Myocyte (in vitro differentiated cells): ENCODE measurements around the gene ROM1. TPM values are rescaled to one million over a fixed set of nuclear protein-coding genes. Genes with fewer than 3 reads are reported as not detected.
"Not testable (repeated sequence)": the region's sequence is repeated elsewhere in the genome, so short reads cannot be mapped to it uniquely, and the experiment has no call there.

ENCODE experiments used
- DNase-seq: peaks from one replicate; pipeline ENCODE4 v3.0.0-alpha.2; 2012; ENCODE audit warnings: low read depth
- total RNA-seq: library from RNA; depleted of rRNA; stranded (reverse); fragments of >200 nt; gene quantifications from 2 replicates; pipeline ENCODE4 v1.2.3, GENCODE V29; 2014

Gene ROM1
- total RNA-seq, 1 donor from 2014 or later: 1.5 TPM

GRCh38 chr11:62607714-62608113 lies 5.3 kb upstream of the ROM1 start:
- DNase-seq: peak; percentile 56

- no peak for DNase-seq
Measured at GRCh38 chr11:62608776-62609175, 4.3 kb upstream of the ROM1 start.

- DNase-seq: no peak
Measured at GRCh38 chr11:62610403-62610802, 2.7 kb upstream of the ROM1 start.

GRCh38 chr11:62610814-62611704 lies 2.0 kb upstream of the ROM1 start:
- DNase-seq: no peak

- DNase-seq: peak; percentile 68
Measured at GRCh38 chr11:62611705-62612365, 1.2 kb upstream of the ROM1 start.

DNA sequence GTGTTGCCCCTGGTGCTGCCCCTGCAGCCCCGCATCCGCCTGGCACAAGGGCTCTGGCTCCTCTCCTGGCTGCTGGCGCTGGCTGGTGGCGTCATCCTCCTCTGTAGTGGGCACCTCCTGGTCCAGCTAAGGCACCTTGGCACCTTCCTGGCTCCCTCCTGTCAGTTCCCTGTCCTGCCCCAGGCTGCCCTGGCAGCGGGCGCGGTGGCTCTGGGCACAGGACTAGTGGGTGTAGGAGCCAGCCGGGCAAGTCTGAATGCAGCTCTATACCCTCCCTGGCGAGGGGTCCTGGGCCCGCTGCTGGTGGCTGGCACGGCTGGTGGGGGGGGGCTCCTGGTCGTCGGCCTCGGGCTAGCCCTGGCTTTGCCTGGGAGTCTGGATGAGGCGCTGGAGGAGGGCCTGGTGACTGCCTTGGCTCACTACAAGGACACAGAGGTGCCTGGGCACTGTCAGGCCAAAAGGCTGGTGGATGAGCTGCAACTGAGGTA lies 278 bp downstream of the ROM1 start:
- DNase-seq: no peak

- no peak for DNase-seq
Measured at GRCh38 chr11:62614275-62614674, 1.2 kb downstream of the ROM1 start.

GRCh38 chr11:62615521-62615920 lies 2.5 kb downstream of the ROM1 start:
- no peak for DNase-seq

DNA sequence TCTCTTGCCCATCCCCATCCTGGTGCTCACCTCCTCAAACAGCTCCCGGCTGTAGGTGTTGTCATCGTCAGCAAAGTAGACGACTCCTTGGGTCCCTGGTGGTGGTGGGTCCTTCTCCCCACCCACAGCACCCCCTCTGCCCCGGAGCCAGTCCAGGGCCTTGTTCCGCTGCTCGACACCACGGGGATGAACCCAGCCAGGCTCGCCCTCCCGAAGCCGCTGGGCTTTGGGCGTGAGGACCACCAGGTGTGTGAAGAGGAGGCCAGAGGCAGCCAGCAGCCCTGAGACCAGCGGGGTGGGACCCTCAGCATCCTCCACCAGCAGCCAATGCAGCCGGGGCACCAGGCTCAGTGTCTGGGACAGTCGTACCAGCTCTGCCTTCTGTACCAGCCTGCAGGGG lies 3.9 kb downstream of the ROM1 start:
- DNase-seq: not testable (repeated sequence)

DNA sequence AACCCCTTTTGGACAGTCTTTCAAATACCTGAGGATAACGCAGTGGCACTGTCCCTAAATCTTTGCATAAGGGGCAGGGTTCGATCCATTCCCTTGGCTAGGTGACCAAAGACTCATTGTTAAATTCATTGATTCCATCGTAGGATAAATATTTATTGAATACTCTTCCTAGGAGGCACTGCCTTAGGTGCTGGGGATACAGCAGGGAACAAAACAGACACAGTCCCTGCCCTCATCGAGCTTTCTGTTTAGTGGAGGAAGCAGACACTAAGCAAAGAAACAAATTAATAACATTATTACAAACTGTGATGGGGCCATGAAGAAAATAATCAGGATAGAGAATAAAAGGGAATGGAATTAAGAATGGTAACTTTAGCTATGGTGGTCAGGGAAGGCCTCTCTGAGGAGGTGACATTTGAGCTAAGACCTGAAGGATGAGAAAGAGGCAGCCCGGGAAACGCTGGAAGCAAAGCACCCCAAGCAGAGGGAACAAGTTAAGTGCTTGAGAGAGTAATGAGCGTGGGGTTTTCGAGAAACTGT lies 8.0 kb downstream of the ROM1 start:
- DNase-seq: no peak

DNA sequence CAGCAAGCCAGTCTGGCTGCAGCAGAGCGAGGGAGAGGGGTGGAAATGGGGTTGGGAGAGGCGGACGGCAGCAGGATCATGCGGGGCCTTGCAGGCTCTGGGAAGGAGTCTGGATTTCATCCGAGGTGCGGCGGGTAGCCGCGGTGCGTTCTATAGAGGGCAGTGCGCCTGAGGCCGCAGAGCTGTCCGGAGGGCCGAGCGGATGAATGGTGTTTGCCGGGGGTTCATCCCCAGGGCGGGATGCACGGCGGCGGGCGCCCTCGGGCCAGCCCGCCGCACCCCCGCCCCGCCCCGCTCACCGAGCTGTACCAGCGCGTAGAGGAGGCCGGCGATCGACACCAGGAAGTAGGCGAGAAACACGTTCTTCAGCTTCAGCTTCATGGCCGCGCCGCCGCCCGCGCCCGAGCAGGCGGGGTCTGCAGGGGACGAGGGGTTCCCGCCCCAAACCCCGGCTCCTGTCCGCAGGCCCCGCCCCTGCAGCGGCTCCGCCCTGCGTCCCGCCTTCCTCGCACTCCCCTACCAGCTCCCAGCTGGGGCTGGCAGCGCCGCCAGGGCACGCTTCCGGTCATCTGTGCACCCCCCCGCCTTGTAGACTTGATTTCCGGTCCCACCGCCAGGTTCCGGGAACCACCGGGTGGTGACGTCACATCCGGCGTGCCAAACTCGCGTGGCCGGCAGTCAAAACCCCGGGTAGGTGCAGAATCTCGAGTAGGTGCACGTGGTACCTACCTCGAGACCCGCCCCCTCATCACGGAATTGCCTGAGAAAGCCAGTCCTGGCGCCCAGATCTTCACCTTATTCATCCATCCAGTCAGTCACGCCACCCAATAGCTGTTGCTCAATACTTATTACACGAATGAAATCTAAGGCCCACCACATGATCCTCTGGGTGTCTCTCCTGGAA lies 8.8 kb downstream of the ROM1 start, which contains the start of gene B3GAT3:
B3GAT3 (minus strand) TSS at position 420 of the 904 bp plus-strand sequence; CDS start at position 381, 39 bp downstream.
- peak; percentile 98 for DNase-seq

DNA sequence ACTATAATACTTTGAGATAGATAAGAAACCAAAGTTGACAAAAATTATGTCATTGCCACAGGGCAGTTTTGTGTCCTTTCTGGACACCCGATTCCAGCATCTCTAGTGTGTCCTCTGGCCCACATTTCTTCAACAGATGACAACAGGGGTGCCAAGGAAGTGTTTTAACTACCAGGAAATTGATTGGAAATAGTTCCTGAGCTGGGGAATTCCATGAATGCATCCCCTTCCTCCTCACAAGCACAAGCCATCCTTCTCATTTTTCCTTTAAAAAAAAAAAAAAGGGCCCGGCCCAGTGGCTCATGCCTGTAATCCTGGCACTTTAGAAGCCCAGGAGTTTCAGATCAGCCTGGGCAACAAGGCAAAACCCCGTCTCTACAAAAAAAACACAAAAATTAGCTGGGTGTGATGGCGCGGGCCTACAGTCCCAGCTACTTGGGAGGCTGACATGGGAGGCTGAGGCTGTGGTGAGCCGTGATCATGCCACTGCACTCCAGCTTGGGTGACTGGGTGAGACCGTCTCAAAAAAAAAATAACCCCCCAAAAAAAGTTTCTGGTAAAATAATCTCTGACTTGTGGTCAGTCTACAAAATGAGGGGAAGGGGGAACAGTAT lies 9.5 kb downstream of the ROM1 start:
- no peak for DNase-seq

DNA sequence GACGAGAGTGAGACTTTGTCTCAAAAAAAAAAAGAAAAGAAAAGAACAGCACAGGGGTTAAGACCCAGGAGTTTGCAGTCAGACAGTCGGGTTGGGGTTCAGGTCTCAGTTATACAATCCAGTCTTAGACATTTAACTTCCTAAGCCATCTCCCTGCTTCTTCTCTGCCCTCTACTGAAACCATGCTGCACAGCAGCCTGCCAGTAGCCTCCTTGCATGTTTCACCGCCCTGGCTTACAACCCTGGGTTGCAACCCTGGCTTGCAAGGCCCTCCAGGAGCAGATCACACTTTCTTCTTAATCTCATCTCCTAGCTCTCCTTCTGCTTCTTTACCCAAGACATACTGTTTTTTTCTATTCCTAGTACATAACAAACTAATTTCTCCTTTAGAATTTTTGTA lies 14.7 kb downstream of the ROM1 start:
- DNase-seq: no peak

GRCh38 chr11:62632492-62632891 lies 19.4 kb downstream of the ROM1 start:
- DNase-seq: no peak

GRCh38 chr11:62644220-62644619 lies 31.2 kb downstream of the ROM1 start:
- DNase-seq: no peak

GRCh38 chr11:62645671-62645945 lies 32.6 kb downstream of the ROM1 start:
- no peak for DNase-seq

DNA sequence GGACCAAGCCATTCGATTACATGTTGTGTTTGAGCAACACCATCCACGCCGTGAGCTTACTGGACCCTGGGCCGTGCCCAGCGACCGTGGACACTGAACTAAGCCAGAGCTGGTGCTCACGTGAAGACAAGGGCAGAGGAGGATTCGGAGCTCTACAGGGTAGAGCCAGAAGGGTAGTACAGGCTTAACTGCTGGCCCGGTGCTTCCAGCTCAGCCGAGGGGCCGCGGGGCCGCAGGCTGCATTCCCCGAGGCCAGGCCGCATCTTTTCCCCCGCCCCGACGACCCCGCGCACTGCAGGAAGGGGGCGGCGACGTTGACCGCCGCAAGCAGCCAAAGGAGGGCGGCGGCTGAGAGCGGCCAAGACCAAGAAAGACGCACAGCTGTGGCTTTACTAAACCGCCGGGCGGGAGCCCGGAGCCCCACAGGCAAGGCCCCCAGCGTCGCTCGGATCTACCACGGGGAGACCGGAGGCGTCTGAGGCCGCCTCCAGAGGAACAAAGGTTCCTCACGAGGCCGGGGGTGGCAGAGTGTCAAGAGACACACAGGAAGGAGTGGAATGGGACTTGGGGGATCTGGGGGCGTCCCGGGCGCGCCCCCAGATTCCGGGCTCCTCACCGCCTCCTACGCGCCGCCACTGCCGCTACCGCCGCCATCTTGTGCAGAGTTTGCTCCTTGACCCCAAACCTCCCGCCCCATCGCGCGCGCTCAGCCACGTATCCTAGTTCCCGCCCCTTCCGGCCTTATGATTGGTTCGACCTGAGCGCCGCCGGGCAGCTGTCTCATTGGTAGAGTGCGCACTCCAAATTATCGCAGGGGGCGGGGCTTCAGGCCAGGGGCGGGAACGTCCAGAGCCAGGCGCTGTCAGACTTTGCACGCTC lies 33.1 kb downstream of the ROM1 start, which contains the start of gene GANAB:
GANAB (minus strand) TSS at position 668 of the 879 bp plus-strand sequence; CDS start at position 654, 14 bp downstream.
- DNase-seq: peak; percentile 99

DNA sequence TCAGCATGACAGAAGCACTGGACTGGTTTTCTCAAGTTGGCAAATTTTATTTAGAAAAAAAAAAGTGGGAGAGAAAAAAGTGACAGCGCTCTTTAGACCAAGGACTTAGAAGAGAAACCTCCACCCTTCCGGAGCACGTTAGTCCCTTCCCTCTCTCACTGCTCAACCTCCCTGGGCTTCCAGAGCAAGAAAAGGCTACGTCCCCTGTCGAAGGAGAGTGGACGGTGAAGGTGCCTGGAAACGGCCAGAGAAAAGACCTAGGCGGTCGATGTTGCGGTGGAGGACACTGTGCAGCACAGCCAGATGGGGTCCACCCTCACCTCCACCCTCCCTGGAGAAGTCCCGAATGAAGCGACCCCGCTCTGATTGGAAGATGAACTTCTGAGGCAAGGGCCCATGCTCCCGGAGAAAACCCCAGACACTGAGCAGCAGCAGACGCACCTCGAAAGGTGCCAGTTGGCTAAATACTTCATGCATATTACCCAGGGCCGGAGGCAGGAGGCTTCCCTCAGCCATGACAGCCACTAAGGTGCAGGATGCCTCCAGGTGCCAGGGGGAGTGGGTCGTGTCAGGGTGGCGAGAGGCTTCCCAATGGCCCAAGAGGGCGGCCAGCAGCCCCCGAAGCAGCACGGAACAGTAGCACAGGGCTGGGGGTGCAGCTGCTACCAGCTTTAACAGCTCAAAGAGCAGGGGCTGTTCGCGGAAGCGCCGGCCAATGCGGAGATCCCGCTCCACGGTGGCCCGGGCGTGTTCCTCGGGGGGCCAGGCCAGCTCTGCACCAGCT lies 34.0 kb downstream of the ROM1 start:
- DNase-seq: no peak

DNA sequence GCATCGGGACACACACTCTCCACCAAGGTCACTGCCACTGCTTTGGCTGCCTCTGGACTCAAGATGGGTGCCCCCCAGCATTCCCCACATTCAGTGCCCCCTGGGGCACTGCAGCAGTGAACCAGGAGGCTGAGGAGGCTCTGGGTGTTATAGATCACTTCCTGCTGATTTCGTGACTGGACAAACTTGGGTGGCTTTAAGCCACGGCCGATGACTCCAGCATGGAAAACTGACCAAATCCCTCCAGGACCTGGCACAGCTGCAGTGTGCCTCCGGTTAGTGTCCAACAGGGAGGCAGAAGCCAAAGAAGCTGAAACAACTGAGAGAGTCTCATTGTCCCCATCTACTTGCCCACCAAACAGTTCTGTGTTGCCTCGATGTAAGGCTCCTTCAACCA lies 34.5 kb downstream of the ROM1 start:
- DNase-seq: no peak
